Spinal cord (tissue), 10 donors: ENCODE data around the gene FLNC. TPM values are rescaled to one million over a fixed set of nuclear protein-coding genes. Genes with fewer than 3 reads are reported as not detected.

Experiments used
- DNase-seq, 6 donors: peaks; one replicate each; pipeline versions ENCODE4 v3.0.0 to v3.0.0-alpha.2; 2013 to 2015; ENCODE audit warnings: low spot score in 6 of 6, low read depth in 4 of 6
- H3K27ac ChIP-seq: one replicate; pipeline ENCODE4 v1.5.1; 2013; ENCODE audit warnings: low read depth, low read length, control low read depth
- H3K27me3 ChIP-seq: one replicate; pipeline ENCODE4 v1.6.1; 2013; ENCODE audit warnings: low read length; ENCODE audit not compliant: control insufficient read depth, insufficient read depth
- H3K36me3 ChIP-seq: one replicate; pipeline ENCODE4 v1.6.1; 2013; ENCODE audit warnings: low read length; ENCODE audit not compliant: control insufficient read depth, insufficient read depth
- H3K4me1 ChIP-seq: one replicate; pipeline ENCODE4 v1.6.1; 2013; ENCODE audit warnings: low read length; ENCODE audit not compliant: control insufficient read depth, insufficient read depth
- H3K4me3 ChIP-seq: one replicate; pipeline ENCODE4 v1.5.1; 2013; ENCODE audit warnings: low read depth, low read length, control low read depth
- H3K9me3 ChIP-seq: one replicate; pipeline ENCODE4 v1.6.1; 2013; ENCODE audit warnings: low read length; ENCODE audit not compliant: control insufficient read depth, insufficient read depth
- WGBS: methylation state at CpG from one replicate; pipeline ENCODE4 v1.1.5; 2013; ENCODE audit warnings: missing lambda C conversion rate; ENCODE audit not compliant: insufficient coverage; 5-methylcytosine and 5-hydroxymethylcytosine counted together
- polyA plus RNA-seq, 2 donors: library from polyadenylated mRNA; unstranded; fragments of 120-200 nt; gene quantifications; one replicate each; pipeline ENCODE4 v1.2.1, GENCODE V29; 2013; ENCODE audit not compliant: insufficient read length in 2 of 2
- total RNA-seq, 2 donors: library from RNA; depleted of rRNA in 1 of 2; stranded (reverse); fragments of 120-200 nt in 1 of 2; fragments of >200 nt in 1 of 2; gene quantifications; one replicate each; pipeline versions ENCODE4 v1.2.3 to v1.2.4, GENCODE V29; 2013 to 2014
- donor health status: healthy.

Gene FLNC
- total and polyA plus RNA-seq, 4 donors, result 77.8 to 187 (median 139) TPM

GRCh38 chr7:128865996-128866877 is 36.0 kb downstream of the FLNC start:
- DNase-seq, result no peak
- H3K27me3 ChIP-seq, result peaks cover 2% of the 10 kb centered on the region
- no peak overlapping the region for H3K27ac ChIP-seq
- H3K36me3 ChIP-seq, result peaks cover 30% of the 10 kb centered on the region
- no peaks in the 10 kb centered on the region for H3K9me3 ChIP-seq
- 91% methylated on average over 21 of the region's 27 CpGs for WGBS
- H3K4me3 ChIP-seq, result no peak overlapping the region
- peaks cover 46% of the 10 kb centered on the region for H3K4me1 ChIP-seq

GRCh38 chr7:128867241-128867640 is 37.0 kb downstream of the FLNC start:
- Histone ChIP-seq H3K4me3 (no peak overlapping the region), H3K36me3 (peaks cover 30% of the 10 kb centered on the region), H3K27me3 (peaks cover 2% of the 10 kb centered on the region), H3K9me3 (no peaks in the 10 kb centered on the region), H3K4me1 (peaks cover 46% of the 10 kb centered on the region), H3K27ac (no peak overlapping the region)
- WGBS, result 86% methylated on average over 3 of the region's 4 CpGs
- DNase-seq, result no peak

- Histone ChIP-seq H3K36me3 (peaks cover 30% of the 10 kb centered on the region), H3K4me3 (no peak overlapping the region), H3K9me3 (no peaks in the 10 kb centered on the region), H3K27me3 (peaks cover 2% of the 10 kb centered on the region), H3K27ac (no peak overlapping the region), H3K4me1 (peaks cover 48% of the 10 kb centered on the region)
- peak in 2 of 6 donors; percentile 51 to 78 for DNase-seq
- WGBS, result 47% methylated on average over 7 of the region's 11 CpGs
Measured at GRCh38 chr7:128867842-128868623, 37.8 kb downstream of the FLNC start.

GRCh38 chr7:128868624-128869137 is 38.5 kb downstream of the FLNC start:
- peak overlapping the region; percentile 47 for H3K4me3 ChIP-seq
- H3K36me3 ChIP-seq, result peaks cover 30% of the 10 kb centered on the region
- 38% methylated on average over 13 of the region's 13 CpGs for WGBS
- no peak for DNase-seq
- H3K27ac ChIP-seq, result no peak overlapping the region
- no peaks in the 10 kb centered on the region for H3K9me3 ChIP-seq
- H3K27me3 ChIP-seq, result peaks cover 2% of the 10 kb centered on the region
- peaks cover 43% of the 10 kb centered on the region for H3K4me1 ChIP-seq

GRCh38 chr7:128869138-128869943 is 39.1 kb downstream of the FLNC start:
- WGBS, result under 1% methylated on average over 86 of the region's 86 CpGs
- H3K4me1 ChIP-seq, result peaks cover 38% of the 10 kb centered on the region
- DNase-seq, result peak in 4 of 6 donors; percentile 25 to 78 (median 56)
- no peaks in the 10 kb centered on the region for H3K9me3 ChIP-seq
- no peak overlapping the region for H3K27ac ChIP-seq
- H3K27me3 ChIP-seq, result peaks cover 2% of the 10 kb centered on the region
- peak overlapping the region; percentile 47 for H3K4me3 ChIP-seq
- H3K36me3 ChIP-seq, result peaks cover 33% of the 10 kb centered on the region

- WGBS, result 4% methylated on average over 30 of the region's 30 CpGs
- Histone ChIP-seq H3K9me3 (no peaks in the 10 kb centered on the region), H3K27ac (no peak overlapping the region), H3K4me3 (no peak overlapping the region), H3K4me1 (peaks cover 38% of the 10 kb centered on the region), H3K36me3 (peaks cover 29% of the 10 kb centered on the region), H3K27me3 (peaks cover 2% of the 10 kb centered on the region)
- peak in 1 of 6 donors; percentile 37 for DNase-seq
Measured at GRCh38 chr7:128869944-128870285, 39.7 kb downstream of the FLNC start.

- WGBS, result 92% methylated on average over 5 of the region's 5 CpGs
Measured at GRCh38 chr7:128871050-128871449, 40.8 kb downstream of the FLNC start.

GRCh38 chr7:128872394-128872824 is 42.2 kb downstream of the FLNC start:
- Histone ChIP-seq H3K9me3 (no peaks in the 10 kb centered on the region), H3K27ac (no peak overlapping the region), H3K4me1 (peaks cover 38% of the 10 kb centered on the region), H3K27me3 (peaks cover 2% of the 10 kb centered on the region), H3K36me3 (peaks cover 11% of the 10 kb centered on the region), H3K4me3 (no peak overlapping the region)
- DNase-seq, result no peak
- WGBS, result 64% methylated on average over 8 of the region's 13 CpGs

More at GRCh38 chr7:128871050-128871449, 40.8 kb downstream of the FLNC start:
- H3K36me3 ChIP-seq, result peaks cover 18% of the 10 kb centered on the region
- H3K27me3 ChIP-seq, result peaks cover 2% of the 10 kb centered on the region
- no peak overlapping the region for H3K27ac ChIP-seq
- peaks cover 38% of the 10 kb centered on the region for H3K4me1 ChIP-seq
- no peak for DNase-seq
- H3K9me3 ChIP-seq, result no peaks in the 10 kb centered on the region
- H3K4me3 ChIP-seq, result no peak overlapping the region

- H3K27me3 ChIP-seq, result peaks cover 2% of the 10 kb centered on the region
- peaks cover 32% of the 10 kb centered on the region for H3K4me1 ChIP-seq
- H3K4me3 ChIP-seq, result no peak overlapping the region
- no peak for DNase-seq
- WGBS, result 65% methylated on average over 7 of the region's 9 CpGs
- no peak overlapping the region for H3K27ac ChIP-seq
- no peaks in the 10 kb centered on the region for H3K9me3 ChIP-seq
- H3K36me3 ChIP-seq, result peaks cover 14% of the 10 kb centered on the region
Measured at GRCh38 chr7:128873234-128873633, 43.0 kb downstream of the FLNC start.
